ENCODE data around the gene MYH16.

DNA sequence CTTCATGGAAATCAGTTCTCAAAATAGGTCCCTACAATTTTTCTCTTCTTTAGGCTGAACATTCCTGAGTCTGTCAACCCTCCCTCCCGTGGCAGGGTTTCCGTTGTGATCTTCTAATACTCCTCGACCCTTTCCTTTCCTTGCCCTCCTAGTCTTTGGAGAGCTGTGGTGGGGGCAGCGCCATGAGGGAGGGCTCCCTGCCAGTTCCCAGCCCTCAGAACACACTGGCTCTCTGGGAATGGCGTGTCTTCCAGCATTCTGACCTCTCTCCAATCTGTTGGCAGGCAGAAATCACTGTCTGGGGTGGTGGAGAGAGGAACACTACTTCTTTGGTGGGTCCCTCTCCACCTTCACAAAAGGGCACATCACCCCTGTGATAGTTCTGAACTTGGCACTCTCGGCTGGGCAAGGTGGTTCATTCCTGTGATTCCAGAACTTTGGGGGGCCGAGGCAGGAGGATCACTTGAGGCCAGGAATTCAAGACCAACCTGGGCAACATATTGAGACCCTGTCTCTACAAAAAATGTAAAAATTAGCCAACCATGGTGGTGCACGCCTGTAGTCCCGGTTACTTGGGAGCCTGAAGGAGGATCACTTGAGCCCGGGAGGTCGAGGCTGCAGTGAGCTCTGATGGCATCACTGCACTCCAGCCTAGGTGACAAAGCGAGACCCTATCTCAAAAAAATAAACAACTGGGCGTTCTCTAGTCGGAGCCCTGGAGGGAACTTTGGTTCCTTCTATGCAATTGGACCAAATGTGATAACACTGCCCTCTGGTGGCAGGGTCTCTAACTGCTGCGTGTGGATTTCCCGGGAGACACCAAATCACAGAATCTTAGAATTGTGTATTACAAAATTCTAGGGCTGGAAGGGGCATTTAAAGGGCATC is 39.9 kb downstream of the MYH16 start:
- TF ChIP-seq, protein P1, sequence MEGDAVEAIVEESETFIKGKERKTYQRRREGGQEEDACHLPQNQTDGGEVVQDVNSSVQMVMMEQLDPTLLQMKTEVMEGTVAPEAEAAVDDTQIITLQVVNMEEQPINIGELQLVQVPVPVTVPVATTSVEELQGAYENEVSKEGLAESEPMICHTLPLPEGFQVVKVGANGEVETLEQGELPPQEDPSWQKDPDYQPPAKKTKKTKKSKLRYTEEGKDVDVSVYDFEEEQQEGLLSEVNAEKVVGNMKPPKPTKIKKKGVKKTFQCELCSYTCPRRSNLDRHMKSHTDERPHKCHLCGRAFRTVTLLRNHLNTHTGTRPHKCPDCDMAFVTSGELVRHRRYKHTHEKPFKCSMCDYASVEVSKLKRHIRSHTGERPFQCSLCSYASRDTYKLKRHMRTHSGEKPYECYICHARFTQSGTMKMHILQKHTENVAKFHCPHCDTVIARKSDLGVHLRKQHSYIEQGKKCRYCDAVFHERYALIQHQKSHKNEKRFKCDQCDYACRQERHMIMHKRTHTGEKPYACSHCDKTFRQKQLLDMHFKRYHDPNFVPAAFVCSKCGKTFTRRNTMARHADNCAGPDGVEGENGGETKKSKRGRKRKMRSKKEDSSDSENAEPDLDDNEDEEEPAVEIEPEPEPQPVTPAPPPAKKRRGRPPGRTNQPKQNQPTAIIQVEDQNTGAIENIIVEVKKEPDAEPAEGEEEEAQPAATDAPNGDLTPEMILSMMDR (IDR thresholded peaks at IDR 0.05) = peak; percentile 83 to 93 (median 86)
- TF ChIP-seq POLR2A (IDR thresholded peaks at IDR 0.05) (no peak), POLR2AphosphoS5 (IDR thresholded peaks at IDR 0.05) (no peak), EP300 (IDR thresholded peaks at IDR 0.05) (no peak)

Data from gastroesophageal sphincter (tissue), 3 donors.